Measurements from ENCODE around the gene CERS4. TPM values are rescaled to one million over a fixed set of nuclear protein-coding genes. Genes with fewer than 3 reads are reported as not detected.
A peak's percentile ranks its signal among the peaks of the same experiment; 100 is the strongest.
"Not testable (repeated sequence)": the region's sequence is repeated elsewhere in the genome, so short reads cannot be mapped to it uniquely, and the experiment has no call there.

The CERS4 gene
- total and polyA plus RNA-seq, 2 donors from 2014 or later = 36.5 to 65.5 TPM

DNA sequence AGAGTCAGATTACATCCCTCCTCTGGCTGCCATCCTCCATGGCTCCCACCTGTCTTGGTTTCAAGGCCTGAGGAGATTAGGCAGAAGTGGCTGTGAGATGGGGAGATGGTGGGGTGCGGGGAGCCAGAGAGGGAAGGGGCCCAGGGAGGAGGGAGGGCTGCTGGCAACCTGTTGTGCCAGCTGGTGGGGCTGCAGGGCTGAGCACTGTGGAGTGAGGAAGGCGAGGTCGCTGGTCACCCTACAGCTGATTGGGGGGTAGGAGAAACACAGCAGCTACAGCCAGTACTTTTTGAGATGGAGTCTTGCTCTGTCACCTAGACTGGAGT lies 50.7 kb downstream of the CERS4 start:
- intact Hi-C loops (cut with DNase I) = loop anchor here (5.0 kb wide), 1 partner anchor 108 kb away; no protein-coding TSS in a partner anchor
- peak in 2 of 5 donors; percentile 25 to 32 for DNase-seq
- TF ChIP-seq, protein P1, sequence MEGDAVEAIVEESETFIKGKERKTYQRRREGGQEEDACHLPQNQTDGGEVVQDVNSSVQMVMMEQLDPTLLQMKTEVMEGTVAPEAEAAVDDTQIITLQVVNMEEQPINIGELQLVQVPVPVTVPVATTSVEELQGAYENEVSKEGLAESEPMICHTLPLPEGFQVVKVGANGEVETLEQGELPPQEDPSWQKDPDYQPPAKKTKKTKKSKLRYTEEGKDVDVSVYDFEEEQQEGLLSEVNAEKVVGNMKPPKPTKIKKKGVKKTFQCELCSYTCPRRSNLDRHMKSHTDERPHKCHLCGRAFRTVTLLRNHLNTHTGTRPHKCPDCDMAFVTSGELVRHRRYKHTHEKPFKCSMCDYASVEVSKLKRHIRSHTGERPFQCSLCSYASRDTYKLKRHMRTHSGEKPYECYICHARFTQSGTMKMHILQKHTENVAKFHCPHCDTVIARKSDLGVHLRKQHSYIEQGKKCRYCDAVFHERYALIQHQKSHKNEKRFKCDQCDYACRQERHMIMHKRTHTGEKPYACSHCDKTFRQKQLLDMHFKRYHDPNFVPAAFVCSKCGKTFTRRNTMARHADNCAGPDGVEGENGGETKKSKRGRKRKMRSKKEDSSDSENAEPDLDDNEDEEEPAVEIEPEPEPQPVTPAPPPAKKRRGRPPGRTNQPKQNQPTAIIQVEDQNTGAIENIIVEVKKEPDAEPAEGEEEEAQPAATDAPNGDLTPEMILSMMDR (IDR thresholded peaks at IDR 0.05; ENCODE audit: borderline replicate concordance, extremely low read depth, insufficient read depth) = no peak
- Histone ChIP-seq H3K36me3 (ENCODE audit: control insufficient read depth in 2 of 3, insufficient read depth in 3 of 3, low read length in 3 of 3) (peaks cover 5 to 8% (median 8%) of the 10 kb centered on the region in 3 donors), H3K9ac (ENCODE audit: low read length in 3 of 3) (no peak overlapping the region), H3K4me1 (ENCODE audit: control insufficient read depth in 2 of 3, insufficient read depth in 2 of 3, low read depth in 1 of 3, low read length in 3 of 3) (no peaks in the 10 kb centered on the region), H3K9me3 (ENCODE audit: control insufficient read depth in 2 of 3, insufficient read depth in 1 of 3, low read length in 3 of 3) (no peaks in the 10 kb centered on the region), H3K27ac (ENCODE audit: low read depth in 2 of 2, low read length in 2 of 2) (no peak overlapping the region), H3K4me3 (ENCODE audit: low read length in 3 of 3) (no peak overlapping the region), H3K27me3 (ENCODE audit: control insufficient read depth, insufficient read depth, low read length) (no peaks in the 10 kb centered on the region)
- no peak for FAIRE-seq

DNA sequence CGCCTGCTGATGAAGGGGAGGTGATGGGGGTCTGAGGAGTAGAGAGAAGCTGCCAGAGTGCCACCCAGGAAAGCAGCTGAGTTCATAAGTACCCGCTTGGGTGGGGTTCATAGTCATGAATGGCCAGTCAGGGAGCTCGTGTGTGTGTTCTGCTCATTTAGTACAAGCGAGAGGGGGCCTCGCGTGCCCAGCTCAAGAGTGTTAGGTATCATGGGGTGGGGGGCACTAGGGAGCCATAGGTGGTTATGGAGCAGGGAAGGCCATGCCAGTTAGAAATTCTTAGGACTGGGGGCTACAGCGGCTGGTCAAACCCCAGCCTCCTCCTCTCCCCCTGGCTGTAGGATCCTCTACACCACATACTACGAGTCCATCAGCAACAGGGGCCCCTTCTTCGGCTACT lies 52.2 kb downstream of the CERS4 start:
- H3K4me1 ChIP-seq (ENCODE audit: control insufficient read depth in 2 of 3, insufficient read depth in 2 of 3, low read depth in 1 of 3, low read length in 3 of 3) = no peaks in the 10 kb centered on the region
- H3K4me3 ChIP-seq (ENCODE audit: low read length in 3 of 3) = no peak overlapping the region
- no peaks in the 10 kb centered on the region for H3K27me3 ChIP-seq (ENCODE audit: control insufficient read depth, insufficient read depth, low read length)
- peaks cover 0 to 2% (median 2%) of the 10 kb centered on the region in 3 donors for H3K36me3 ChIP-seq (ENCODE audit: control insufficient read depth in 2 of 3, insufficient read depth in 3 of 3, low read length in 3 of 3)
- H3K9me3 ChIP-seq (ENCODE audit: control insufficient read depth in 2 of 3, insufficient read depth in 1 of 3, low read length in 3 of 3) = no peaks in the 10 kb centered on the region
- DNase-seq (no peak), FAIRE-seq (no peak)
- intact Hi-C loops (cut with DNase I) = no loop called here
- TF ChIP-seq, protein P1 (IDR thresholded peaks at IDR 0.05; ENCODE audit: borderline replicate concordance, extremely low read depth, insufficient read depth) = no peak
- H3K9ac ChIP-seq (ENCODE audit: low read length in 3 of 3) = no peak overlapping the region
- H3K27ac ChIP-seq (ENCODE audit: low read depth in 2 of 2, low read length in 2 of 2) = no peak overlapping the region

DNA sequence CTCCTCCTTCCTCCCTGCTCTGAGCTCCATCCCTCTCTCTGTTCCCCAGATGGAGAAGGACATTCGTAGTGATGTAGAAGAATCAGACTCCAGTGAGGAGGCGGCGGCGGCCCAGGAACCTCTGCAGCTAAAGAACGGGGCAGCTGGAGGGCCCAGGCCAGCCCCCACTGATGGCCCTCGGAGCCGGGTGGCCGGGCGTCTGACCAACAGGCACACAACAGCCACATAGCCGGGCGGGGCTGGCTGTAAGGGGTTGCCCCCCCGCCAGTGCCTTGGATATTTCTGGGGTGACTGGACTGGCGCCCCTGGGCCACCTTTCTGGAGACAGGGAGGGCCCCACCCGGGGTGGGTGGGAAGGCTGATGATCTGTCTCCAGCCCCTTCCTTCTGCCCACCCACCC lies 52.7 kb downstream of the CERS4 start:
- no peak overlapping the region for H3K27ac ChIP-seq (ENCODE audit: low read depth in 2 of 2, low read length in 2 of 2)
- H3K4me3 ChIP-seq (ENCODE audit: low read length in 3 of 3) = no peak overlapping the region
- TF ChIP-seq, protein P1 (IDR thresholded peaks at IDR 0.05; ENCODE audit: borderline replicate concordance, extremely low read depth, insufficient read depth) = no peak
- intact Hi-C loops (cut with DNase I) = no loop called here
- H3K4me1 ChIP-seq (ENCODE audit: control insufficient read depth in 2 of 3, insufficient read depth in 2 of 3, low read depth in 1 of 3, low read length in 3 of 3) = no peaks in the 10 kb centered on the region
- DNase-seq = peak in 1 of 5 donors; percentile 77
- no peak overlapping the region for H3K9ac ChIP-seq (ENCODE audit: low read length in 3 of 3)
- no peaks in the 10 kb centered on the region for H3K27me3 ChIP-seq (ENCODE audit: control insufficient read depth, insufficient read depth, low read length)
- H3K9me3 ChIP-seq (ENCODE audit: control insufficient read depth in 2 of 3, insufficient read depth in 1 of 3, low read length in 3 of 3) = no peaks in the 10 kb centered on the region
- FAIRE-seq = no peak
- H3K36me3 ChIP-seq (ENCODE audit: control insufficient read depth in 2 of 3, insufficient read depth in 3 of 3, low read length in 3 of 3) = no peaks in the 10 kb centered on the region

DNA sequence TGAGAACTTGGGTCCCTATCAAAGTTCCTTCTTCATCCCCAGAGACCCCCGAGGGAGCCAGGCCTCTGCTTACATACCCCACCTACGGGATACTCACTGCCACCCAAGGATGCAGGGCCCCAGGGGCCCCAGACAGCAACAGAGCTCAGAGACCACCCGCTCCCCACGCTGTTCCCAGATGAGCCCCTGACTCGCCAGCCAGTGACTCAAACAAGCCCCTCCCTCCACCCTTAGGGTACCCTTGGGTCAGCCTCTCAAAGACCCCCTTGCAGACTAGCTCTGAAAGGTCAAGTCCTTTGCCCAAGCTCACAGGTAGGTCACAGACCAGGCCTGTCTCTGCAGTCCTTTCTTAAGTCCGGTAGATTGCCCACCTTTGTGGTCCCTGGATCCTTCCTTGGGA lies 53.3 kb downstream of the CERS4 start:
- H3K4me3 ChIP-seq (ENCODE audit: low read length in 3 of 3) = no peak overlapping the region
- H3K27me3 ChIP-seq (ENCODE audit: control insufficient read depth, insufficient read depth, low read length) = no peaks in the 10 kb centered on the region
- H3K9me3 ChIP-seq (ENCODE audit: control insufficient read depth in 2 of 3, insufficient read depth in 1 of 3, low read length in 3 of 3) = no peaks in the 10 kb centered on the region
- no peaks in the 10 kb centered on the region for H3K4me1 ChIP-seq (ENCODE audit: control insufficient read depth in 2 of 3, insufficient read depth in 2 of 3, low read depth in 1 of 3, low read length in 3 of 3)
- TF ChIP-seq, protein P1 (IDR thresholded peaks at IDR 0.05; ENCODE audit: borderline replicate concordance, extremely low read depth, insufficient read depth) = no peak
- no peak overlapping the region for H3K27ac ChIP-seq (ENCODE audit: low read depth in 2 of 2, low read length in 2 of 2)
- no peaks in the 10 kb centered on the region for H3K36me3 ChIP-seq (ENCODE audit: control insufficient read depth in 2 of 3, insufficient read depth in 3 of 3, low read length in 3 of 3)
- intact Hi-C loops (cut with DNase I) = no loop called here
- FAIRE-seq (no peak), DNase-seq (peak in 1 of 5 donors; percentile 33)
- H3K9ac ChIP-seq (ENCODE audit: low read length in 3 of 3) = no peak overlapping the region

DNA sequence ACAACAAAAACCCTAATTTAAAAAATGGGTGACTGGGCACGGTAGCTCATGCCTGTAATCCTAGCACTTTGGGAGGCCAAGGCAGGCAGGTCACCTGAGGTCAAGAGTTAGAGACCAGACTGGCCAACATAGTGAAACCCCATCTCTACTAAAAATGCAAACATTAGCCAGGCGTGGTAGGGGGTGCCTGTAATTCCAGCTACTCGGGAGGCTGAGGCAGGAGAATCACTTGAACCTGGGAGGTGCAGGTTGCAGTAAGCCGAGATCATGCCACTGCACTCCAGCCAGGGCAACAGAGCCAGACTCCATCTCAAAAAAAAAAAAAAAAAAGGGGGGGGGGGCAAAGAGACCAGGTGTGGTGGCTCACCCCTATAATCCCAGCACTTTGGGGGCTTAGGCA lies 55.1 kb downstream of the CERS4 start:
- peak in 1 of 5 donors; percentile 6 for DNase-seq
- FAIRE-seq; H3K36me3 ChIP-seq (ENCODE audit: control insufficient read depth in 2 of 3, insufficient read depth in 3 of 3, low read length in 3 of 3); H3K4me3 ChIP-seq (ENCODE audit: low read length in 3 of 3); intact Hi-C loops (cut with DNase I); H3K27me3 ChIP-seq (ENCODE audit: control insufficient read depth, insufficient read depth, low read length); H3K9me3 ChIP-seq (ENCODE audit: control insufficient read depth in 2 of 3, insufficient read depth in 1 of 3, low read length in 3 of 3); H3K9ac ChIP-seq (ENCODE audit: low read length in 3 of 3); H3K27ac ChIP-seq (ENCODE audit: low read depth in 2 of 2, low read length in 2 of 2); H3K4me1 ChIP-seq (ENCODE audit: control insufficient read depth in 2 of 3, insufficient read depth in 2 of 3, low read depth in 1 of 3, low read length in 3 of 3): not testable (repeated sequence)

Measured in kidney (tissue), 14 donors.